Activated CD8-positive, alpha-beta T cell treated with anti-CD3 and anti-CD28 coated beads for 36 hours (primary cell): ENCODE data around the gene EXOC3L4. TPM values are rescaled to one million over a fixed set of nuclear protein-coding genes. Genes with fewer than 3 reads are reported as not detected.
A peak's percentile ranks its signal among the peaks of the same experiment; 100 is the strongest.

Experiments used
- ATAC-seq: fragments of 200-7000 bp; cut with Tn5 transposase; one replicate; pipeline ENCODE4 v1.10.0; 2021; ENCODE audit warnings: mild to moderate bottlenecking, moderate library complexity
- CTCF ChIA-PET: fragments of 350-600 bp; sonication (Branson Sonifier 250); formaldehyde crosslinking; loops from one replicate; lab custom pipeline; 2021; ENCODE audit warnings: antibody characterized with exemption; lab: Charles Lee
- POLR2A ChIA-PET: fragments of 350-600 bp; sonication (Branson Sonifier 250); formaldehyde crosslinking; loops from one replicate; lab custom pipeline; 2021; ENCODE audit warnings: antibody characterized with exemption; lab: Charles Lee
- DNase-seq: peaks from one replicate; pipeline ENCODE4 v3.0.0-alpha.2; 2020
- H3K27ac Mint-ChIP-seq: one replicate; pipeline ENCODE4 v1.8.0; 2021; ENCODE audit warnings: mild to moderate bottlenecking, mixed read lengths
- H3K27me3 Mint-ChIP-seq: one replicate; pipeline ENCODE4 v1.8.0; 2021; ENCODE audit warnings: mixed read lengths
- H3K36me3 Mint-ChIP-seq: one replicate; pipeline ENCODE4 v1.8.0; 2021; ENCODE audit warnings: low read depth, mixed read lengths
- H3K4me1 Mint-ChIP-seq: one replicate; pipeline ENCODE4 v1.8.0; 2021; ENCODE audit warnings: low read depth, mixed read lengths
- H3K4me3 Mint-ChIP-seq: one replicate; pipeline ENCODE4 v1.8.0; 2021; ENCODE audit warnings: mild to moderate bottlenecking, moderate library complexity, mixed read lengths
- H3K9me3 Mint-ChIP-seq: one replicate; pipeline ENCODE4 v1.8.0; 2021; ENCODE audit warnings: mixed read lengths
- intact Hi-C: fragments of 100-400 bp; cut with micrococcal nuclease; formaldehyde crosslinking; loops from one replicate; pipeline ENCODE4 v1.10.0; 2022
- total RNA-seq, 2 experiments: library from RNA; stranded (reverse); gene quantifications; one replicate each; pipeline ENCODE4 v1.2.3, GENCODE V29; 2021
- TF ChIP-seq, protein P1 (sequence below): fragments of 200-600 bp; IDR thresholded peaks from one replicate; pipeline ENCODE4 v1.8.0; 2022; ENCODE audit warnings: antibody characterized with exemption, mild to moderate bottlenecking

The EXOC3L4 gene
- total RNA-seq, 2 experiments from 2014 or later, result not detected

DNA sequence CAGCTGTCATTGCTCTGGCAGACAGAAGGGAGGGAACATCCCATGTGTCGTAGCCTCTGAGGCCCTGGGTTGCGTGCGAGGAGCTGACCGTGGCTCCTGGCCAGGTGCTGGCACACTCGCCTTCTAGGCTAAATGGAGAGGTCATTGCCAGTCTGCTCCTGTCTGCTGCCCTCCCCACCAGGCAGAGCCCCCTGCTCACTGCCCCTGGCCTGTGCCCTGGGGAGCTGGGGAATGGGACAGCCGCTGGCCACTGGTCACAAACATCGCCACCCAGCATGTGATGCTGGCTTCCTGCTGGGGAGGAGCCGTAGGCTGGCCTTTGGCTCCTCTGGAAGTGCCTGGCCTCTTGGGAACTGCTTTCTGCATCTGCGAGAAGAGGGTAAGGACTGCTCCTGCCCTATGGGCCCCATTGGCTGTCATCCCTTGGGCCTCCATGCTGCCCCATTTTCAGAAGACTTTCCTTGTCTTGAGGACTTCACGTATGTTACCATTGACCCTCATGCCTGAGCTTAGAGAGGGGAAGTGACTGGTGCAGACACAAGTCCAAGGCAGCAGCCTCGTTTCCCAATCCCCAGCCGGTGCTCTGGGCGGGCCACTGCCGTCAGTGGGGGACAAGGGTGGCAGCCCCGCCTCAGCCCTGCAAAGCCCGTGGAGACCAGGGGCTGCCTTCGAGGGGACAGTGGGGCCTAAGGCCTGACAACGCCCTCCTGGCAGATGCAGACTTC is 26.8 kb downstream of the EXOC3L4 start:
- H3K36me3 Mint-ChIP-seq, result no peaks in the 10 kb centered on the region
- H3K27ac Mint-ChIP-seq, result no peak overlapping the region
- no peak overlapping the region for H3K4me3 Mint-ChIP-seq
- ChIA-PET CTCF (interaction anchor here (4.3 kb wide), 1 partner anchor 16 kb away, joined by 21 read pairs; no protein-coding TSS in a partner anchor), POLR2A (no interaction called here)
- intact Hi-C loops, result no loop called here
- DNase-seq, result no peak
- TF ChIP-seq, protein P1, sequence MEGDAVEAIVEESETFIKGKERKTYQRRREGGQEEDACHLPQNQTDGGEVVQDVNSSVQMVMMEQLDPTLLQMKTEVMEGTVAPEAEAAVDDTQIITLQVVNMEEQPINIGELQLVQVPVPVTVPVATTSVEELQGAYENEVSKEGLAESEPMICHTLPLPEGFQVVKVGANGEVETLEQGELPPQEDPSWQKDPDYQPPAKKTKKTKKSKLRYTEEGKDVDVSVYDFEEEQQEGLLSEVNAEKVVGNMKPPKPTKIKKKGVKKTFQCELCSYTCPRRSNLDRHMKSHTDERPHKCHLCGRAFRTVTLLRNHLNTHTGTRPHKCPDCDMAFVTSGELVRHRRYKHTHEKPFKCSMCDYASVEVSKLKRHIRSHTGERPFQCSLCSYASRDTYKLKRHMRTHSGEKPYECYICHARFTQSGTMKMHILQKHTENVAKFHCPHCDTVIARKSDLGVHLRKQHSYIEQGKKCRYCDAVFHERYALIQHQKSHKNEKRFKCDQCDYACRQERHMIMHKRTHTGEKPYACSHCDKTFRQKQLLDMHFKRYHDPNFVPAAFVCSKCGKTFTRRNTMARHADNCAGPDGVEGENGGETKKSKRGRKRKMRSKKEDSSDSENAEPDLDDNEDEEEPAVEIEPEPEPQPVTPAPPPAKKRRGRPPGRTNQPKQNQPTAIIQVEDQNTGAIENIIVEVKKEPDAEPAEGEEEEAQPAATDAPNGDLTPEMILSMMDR, result no peak
- peaks cover 28% of the 10 kb centered on the region for H3K27me3 Mint-ChIP-seq
- ATAC-seq, result no peak
- no peaks in the 10 kb centered on the region for H3K9me3 Mint-ChIP-seq
- no peaks in the 10 kb centered on the region for H3K4me1 Mint-ChIP-seq

DNA sequence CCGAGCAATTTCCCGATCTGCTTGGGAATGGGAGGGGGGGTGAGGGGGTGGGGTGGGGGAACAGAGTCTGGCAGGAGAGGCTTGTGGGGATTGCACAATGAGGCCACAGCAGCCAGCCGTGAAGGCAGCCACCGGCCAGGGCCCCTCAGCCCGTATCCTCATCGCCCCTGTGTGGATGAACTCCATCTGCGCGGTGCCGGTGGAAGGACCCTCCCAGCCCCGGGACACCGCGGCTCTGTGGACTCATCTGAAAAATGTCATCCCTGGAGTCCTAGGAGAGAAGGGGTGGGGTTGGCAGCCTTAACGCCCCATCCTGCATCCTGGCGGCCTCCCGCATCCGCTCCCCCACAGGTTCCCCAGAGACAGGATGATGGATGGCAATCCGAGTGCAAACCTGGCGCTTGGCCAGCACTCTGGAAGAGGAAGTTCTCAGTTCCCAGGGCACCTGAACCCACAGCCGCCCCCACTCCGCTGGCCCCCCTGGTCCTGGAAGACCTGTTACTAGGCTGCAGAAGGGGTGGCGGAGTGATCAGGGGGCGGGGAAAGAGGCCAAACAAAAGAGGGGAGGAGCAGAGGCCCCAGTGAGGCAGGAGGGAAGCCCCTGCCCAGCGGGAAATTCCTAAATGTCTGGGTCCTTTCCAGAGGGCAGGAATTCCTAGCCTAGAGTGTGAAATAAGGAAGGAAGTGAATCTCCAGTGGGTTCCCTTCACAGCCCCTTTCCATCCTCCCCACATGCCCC is 27.5 kb downstream of the EXOC3L4 start:
- TF ChIP-seq, protein P1, result no peak
- Mint-ChIP-seq H3K27ac (no peak overlapping the region), H3K4me1 (no peaks in the 10 kb centered on the region), H3K36me3 (no peaks in the 10 kb centered on the region), H3K27me3 (peaks cover 28% of the 10 kb centered on the region), H3K9me3 (no peaks in the 10 kb centered on the region), H3K4me3 (no peak overlapping the region)
- no peak for ATAC-seq
- POLR2A ChIA-PET, result no interaction called here
- intact Hi-C loops, result no loop called here
- CTCF ChIA-PET, result no interaction called here
- DNase-seq, result no peak

DNA sequence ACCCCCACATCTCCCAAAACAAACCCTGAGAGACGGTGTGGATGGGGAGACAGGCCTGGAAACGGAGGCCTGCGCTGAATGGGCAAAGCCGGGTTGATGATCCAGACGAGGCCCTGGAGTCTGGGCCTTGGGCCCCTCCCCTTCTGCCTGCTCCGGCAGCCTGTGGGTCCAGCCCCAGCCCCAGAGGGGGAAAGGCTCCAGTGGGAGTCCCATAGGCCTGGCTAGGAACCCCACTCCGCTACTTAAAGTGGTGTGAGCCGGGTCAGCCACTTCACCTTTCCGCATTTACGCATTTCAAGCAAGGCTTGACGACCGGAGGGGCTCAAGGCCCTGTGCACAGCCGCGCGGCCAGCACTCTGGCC is 28.0 kb downstream of the EXOC3L4 start:
- TF ChIP-seq, protein P1, result no peak
- ChIA-PET POLR2A (no interaction called here), CTCF (no interaction called here)
- intact Hi-C loops, result no loop called here
- DNase-seq (no peak), ATAC-seq (no peak)
- no peak overlapping the region for H3K27ac Mint-ChIP-seq
- no peaks in the 10 kb centered on the region for H3K36me3 Mint-ChIP-seq
- H3K4me3 Mint-ChIP-seq, result no peak overlapping the region
- H3K27me3 Mint-ChIP-seq, result peaks cover 28% of the 10 kb centered on the region
- no peaks in the 10 kb centered on the region for H3K9me3 Mint-ChIP-seq
- no peaks in the 10 kb centered on the region for H3K4me1 Mint-ChIP-seq

DNA sequence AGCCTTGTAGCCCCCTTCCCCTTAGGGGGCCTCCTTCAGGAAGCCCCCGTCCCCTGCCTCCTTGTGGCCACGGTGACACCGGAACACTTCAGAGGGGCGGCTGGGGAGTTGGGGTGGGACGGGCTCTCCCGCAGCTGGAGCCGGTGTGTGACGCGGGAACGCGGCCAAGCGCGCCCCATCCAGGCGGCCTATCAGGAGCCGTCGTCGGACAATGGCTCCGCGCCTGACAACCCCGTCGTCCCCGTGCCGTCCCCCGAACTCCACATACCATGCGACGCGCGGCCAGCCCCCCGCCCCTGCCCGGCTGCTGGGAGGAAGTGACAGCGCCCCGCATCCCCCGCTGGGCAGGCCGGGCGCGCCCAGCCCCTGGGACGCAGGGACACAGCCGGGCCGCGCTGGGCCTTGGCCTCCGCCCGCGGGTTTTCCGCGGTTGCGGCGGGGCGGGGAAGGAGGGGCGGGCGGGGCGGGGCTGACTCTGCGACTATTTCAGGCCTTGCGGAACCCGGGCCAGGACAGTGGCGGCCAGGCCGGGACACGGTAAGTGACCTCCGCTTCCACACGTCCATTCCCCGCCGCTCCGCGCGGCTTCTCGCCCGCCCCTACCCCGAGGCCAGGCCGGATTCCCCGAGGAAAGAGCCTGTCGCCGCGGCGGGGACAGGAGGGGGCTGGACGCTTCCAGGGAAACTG is 28.6 kb downstream of the EXOC3L4 start, which contains the start of gene TNFAIP2:
Gene TNFAIP2 (plus strand): TSS at position 515 of the 687 bp plus-strand sequence. CDS start 2,997 bp downstream, outside the sequence.
- ATAC-seq (peak; percentile 30), DNase-seq (no peak)
- Mint-ChIP-seq H3K27ac (no peak within 1 kb of the TSS), H3K9me3 (no peaks in the 10 kb centered on the region), H3K27me3 (peaks cover 28% of the 10 kb centered on the region), H3K4me1 (no peaks in the 10 kb centered on the region), H3K36me3 (no peaks in the 10 kb centered on the region), H3K4me3 (no peak within 1 kb of the TSS)
- ChIA-PET POLR2A (no interaction called here), CTCF (no interaction called here)
- intact Hi-C loops, result no loop called here
- TF ChIP-seq, protein P1, result no peak
